AG08395 (cell line): ENCODE data around the gene TGFA.
A peak's percentile ranks its signal among the peaks of the same experiment; 100 is the strongest.

Experiments
- DNase-seq: peaks from one replicate; pipeline ENCODE4 v3.0.0; 2012; ENCODE audit warnings: mixed read lengths, low spot score

TGFA gene

DNA sequence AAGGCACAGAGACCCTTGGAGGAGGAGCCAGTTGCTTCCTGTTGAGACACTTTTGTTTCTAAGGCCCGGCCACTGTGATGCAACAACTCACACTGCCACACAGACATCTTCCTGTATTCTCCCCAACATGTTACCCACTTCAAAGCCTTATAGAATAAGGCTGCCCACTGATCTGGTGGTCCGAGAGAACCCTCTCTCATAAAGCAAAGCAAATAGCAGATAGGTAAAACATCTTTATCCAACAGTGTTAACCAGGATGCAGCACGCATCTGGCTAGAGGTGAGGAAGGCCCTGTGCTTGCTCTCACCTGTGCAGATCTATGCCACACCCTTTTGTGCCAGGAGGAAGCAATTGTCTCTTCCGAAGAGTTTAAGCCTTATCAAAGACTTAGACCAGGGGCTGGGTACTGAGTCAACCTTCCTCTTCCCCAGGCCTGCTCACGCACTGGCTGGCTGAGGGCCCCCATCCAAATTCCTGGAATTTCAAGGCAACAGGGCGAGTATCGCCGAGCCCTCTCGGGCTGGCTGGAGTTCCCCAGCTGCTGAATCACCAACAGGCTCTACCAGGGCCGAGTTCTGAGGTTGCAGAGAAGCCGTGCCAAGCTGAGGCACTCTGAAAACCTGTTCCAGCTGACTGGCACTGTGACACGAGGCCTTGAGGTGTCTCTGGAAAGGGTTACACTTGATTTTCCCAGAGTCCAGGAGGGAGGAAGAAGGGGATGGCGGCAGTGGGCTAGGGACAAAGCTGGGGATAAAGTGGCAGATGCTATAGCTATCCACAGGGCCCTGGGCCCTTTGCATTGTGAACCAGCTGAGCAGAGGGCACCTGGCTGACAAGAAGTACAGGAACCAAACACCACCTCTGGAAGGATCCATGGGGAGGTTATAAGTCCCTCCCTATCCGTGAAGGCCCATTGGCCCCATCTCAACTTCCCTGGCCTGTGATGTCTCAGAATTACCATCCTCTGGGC lies 29.3 kb downstream of the TGFA start:
- peak; percentile 96 for DNase-seq

DNA sequence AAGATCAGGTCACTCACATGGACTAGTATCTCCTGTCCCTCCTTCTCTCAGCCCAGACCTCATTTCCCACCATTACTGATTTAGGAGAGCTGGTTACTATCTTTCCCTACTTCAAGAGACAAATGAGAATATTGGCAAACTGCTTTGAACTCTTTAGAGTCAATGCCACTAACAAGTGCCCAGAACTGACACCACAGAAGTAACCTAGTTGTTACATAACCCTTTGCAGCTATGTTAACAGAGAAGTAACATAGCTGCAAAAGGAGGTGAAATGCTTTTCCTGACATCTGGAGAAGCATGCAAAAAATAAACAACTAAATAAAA lies 30.0 kb downstream of the TGFA start:
- no peak for DNase-seq

DNA sequence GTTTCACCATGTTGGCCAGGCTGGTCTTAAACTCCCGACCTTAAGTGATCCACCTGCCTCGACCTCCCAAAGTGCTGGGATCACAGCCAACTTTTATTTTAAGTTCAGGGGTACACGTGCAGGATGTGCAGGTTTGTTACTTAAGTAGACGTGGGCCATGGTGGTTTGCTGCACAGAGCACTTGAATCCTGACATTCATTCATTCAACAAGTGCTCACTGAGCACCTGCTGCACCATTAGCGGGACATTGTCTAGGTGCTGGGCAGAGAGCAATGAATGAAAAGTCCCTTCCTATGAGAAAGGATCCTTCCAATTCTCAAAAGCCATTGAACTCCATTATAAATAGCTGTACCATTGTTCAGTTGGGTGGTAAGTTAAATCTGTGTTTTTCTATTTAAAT lies 31.0 kb downstream of the TGFA start:
- DNase-seq: no peak

DNA sequence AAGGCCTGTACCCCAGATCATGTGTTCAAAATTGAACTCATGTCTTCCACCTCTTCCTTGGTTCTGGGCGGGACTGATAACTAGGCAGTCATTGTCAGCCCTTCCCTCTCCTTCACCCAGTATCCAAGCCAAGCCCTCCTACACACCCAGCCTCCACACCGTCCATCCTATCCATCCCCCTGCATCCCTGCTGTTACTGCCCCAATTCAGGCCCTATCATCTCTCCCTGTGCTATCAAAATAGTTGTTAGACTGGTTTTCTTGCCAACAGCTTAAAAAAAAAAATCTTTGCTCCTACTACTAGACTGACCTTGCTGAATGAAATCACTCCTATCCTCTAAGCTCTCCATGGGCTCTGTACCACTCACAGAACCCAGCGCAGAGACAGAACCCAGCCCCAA lies 32.8 kb downstream of the TGFA start:
- no peak for DNase-seq

DNA sequence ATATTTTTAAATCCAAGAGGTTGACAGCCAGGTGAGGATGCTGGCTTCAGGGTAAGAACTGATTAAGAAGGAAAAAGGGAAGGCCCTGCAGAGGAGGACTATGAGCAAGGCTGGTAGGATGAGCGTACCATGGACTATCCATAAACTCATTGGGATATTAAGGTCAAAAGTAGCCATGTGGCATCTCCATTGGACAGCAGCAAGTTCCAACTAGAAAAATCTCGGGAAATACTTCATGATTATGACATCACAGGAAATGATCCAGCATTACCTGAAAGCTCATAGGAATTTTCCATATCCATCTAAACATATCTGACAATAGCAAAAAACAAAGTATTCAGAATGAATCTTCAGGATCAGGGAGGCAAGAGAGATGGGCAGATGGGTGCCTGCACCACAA lies 34.2 kb downstream of the TGFA start:
- DNase-seq: no peak

DNA sequence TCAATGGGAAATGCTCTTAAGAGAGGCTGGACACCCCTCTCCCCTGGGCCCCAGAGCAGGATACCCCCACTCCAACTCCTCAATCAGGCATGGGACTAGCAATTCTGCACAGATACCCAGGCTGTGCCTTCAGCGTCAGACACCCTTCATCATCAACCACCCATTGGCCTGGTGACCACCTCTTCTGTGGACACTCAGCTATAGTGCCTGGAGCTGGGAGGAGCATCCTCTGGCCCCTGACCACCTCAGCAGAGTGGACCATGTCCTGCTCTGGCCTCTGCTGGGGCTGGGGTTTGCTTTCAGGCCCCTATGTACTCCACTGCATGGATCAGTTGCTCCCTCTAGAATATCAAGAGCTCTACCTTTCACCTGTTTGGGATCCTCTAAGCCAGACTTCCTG lies 35.1 kb downstream of the TGFA start:
- DNase-seq: no peak

DNA sequence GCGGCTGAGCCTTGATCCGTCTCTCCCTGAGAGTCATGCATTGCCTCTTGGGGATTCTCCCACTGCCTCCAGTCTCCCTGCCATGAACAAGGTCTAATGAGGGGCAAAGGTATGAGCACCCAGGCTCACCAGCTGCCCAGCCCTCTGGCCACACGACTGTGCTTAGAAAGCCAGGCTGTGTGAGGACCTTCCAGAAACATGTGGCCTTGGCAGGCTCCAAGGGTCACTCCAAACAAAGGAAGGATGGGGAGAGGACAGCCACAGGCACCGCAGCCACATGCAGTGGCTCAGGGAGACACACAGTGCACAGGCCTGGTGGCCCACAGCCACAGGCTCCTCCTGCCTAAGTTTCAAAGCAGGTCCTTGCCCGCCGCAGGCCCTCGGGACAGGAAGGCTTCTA lies 35.8 kb downstream of the TGFA start:
- no peak for DNase-seq

DNA sequence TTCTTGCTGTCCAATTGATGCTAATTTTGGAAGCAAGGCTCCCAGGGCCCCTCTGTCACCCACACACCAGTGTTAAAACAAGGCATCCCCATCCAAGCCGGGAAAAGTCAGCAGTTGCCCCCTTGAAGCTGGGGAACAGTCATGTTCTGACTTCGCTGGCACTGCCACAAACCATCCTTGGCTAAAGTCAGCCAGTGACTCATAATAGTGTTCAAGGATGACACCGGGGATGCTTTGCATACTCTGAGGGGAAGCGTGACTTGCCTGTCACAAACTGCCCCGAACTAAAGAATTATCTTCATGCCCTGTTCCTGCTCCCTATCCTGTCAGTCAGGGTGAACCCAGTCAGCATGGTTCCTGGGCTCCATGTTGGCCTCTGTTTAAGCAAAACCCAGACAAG lies 37.0 kb downstream of the TGFA start:
- DNase-seq: peak; percentile 88

DNA sequence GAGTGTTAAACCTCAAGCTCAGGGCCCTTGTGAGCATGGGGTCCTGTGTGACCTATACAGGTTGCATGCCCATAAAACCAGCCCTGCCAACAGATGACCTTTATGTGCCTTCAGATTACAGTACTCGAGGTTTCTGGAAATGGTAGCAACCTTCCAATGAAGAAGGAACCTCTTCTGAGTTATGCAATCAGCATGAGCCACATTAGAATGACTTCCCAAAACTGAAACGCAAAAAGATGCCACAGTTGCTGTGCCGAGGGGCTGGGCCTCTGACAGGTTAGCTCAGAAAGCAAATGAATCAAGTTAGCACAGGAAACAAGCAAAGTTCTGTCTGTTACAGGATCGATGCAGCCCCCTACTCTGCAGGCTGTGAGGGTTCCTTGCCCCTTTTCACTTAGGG lies 37.7 kb downstream of the TGFA start:
- DNase-seq: peak; percentile 31

DNA sequence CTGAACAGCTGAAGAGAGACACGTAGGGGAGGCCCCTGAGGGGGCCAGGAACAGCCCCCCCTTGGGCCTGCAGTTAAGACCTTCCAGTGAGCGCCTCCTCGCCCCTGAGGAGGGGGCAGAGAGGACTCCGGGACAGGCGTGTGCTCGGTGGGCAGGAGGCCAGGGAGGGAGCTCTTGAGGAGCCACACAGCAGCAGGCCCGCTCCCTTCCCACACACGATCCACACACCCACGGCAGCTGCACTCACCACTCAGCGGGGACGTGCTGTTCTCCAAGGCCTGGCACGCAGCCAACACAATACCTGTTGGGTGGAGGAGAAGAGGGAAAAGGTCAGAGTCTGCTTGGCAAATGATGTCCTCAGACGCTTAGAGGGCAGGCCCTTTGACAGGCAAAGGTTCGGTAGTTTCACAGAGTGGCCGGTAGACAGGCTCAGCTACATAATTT lies 39.0 kb downstream of the TGFA start:
- no peak for DNase-seq

DNA sequence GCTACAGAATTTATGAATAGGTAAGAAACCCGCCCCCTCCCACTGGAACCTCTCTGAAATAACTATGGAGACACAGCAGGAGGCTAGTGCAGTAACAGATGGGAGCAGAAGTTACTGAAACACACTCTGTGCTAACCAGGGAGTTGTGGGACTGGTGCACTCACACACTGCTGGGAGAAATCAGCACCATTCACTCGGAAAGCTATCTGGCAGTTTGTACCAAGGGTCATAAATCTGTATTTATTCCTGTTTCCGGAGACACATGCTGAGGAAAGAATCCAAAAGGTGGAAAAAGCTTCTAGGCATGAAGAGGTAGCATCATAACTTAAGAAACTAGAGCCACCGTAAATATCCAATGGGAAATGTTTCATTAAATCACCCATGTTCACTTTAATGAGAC lies 39.9 kb downstream of the TGFA start:
- no peak for DNase-seq

DNA sequence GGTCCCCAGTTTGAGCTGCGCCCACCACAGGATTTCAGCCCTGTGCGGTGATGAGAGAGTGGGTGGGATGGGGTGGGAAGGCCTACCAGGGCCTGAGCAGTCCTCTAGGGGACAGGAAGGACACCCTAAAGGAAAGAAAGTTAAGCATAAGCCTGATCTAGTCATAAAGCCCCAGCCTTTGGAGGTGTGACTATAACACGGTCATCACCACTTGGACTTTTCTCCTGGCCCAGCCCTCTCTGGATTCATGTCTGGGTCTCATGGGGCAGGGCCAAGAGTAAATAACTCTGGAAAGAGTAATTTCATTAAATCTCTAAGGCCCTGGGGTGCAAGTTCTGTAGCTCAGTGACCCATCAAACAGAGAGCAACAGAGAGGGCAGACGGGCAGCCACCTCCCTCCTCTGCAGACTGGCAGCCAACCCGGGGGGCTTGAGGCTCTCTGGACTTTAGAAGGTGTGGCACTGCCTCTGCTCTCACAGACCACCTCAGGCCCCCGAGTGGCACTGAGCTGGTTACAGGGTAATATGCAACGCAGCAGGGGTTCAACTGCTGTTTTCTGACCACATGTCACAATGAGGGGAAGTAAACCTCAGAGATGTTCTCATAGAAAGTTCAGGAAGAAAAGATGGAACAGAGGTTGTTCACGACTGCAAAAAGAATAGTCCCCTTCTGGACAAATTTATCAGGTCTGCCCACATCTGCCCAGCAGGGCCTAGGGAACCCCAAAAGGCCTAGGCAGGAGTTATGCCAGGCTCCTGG lies 41.5 kb downstream of the TGFA start:
- no peak for DNase-seq

DNA sequence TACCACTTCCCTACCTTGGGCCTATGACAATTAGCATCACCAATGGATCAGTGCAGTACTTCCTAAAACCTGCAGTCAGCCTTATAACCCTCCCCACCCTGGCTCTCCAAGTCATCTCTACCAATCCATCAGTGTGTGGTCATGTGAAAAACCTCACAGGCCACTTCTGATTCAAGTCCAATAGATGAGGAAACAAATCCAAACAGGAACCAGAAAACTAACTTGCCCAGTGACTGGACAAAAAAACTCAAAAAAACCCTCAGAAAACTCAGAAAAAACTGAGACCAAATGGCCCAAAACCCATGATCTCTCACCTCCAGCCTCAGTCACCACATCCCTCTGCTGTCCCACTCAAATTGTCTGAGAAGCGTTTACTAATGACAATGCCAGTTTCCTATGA lies 43.3 kb downstream of the TGFA start:
- peak; percentile 25 for DNase-seq

DNA sequence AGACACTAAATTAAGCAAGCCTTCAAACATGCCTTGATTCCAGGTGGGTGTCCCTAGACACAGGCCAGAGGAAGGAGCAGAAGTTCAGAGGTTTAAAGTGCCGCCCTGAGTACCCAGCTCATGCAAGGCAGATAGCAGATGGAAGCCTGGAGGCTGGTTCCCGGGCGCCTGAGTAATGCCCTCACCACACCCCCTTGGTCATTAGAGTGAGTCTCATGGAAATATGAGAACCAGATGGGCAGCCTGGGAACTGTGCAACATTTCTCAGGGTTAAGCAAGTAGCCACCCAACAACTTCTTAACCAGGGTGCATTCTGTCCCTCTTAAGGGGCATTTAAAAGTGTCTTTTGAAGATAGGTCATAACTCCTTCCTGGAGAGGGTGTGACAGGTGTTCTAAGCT lies 44.1 kb downstream of the TGFA start:
- peak; percentile 65 for DNase-seq

DNA sequence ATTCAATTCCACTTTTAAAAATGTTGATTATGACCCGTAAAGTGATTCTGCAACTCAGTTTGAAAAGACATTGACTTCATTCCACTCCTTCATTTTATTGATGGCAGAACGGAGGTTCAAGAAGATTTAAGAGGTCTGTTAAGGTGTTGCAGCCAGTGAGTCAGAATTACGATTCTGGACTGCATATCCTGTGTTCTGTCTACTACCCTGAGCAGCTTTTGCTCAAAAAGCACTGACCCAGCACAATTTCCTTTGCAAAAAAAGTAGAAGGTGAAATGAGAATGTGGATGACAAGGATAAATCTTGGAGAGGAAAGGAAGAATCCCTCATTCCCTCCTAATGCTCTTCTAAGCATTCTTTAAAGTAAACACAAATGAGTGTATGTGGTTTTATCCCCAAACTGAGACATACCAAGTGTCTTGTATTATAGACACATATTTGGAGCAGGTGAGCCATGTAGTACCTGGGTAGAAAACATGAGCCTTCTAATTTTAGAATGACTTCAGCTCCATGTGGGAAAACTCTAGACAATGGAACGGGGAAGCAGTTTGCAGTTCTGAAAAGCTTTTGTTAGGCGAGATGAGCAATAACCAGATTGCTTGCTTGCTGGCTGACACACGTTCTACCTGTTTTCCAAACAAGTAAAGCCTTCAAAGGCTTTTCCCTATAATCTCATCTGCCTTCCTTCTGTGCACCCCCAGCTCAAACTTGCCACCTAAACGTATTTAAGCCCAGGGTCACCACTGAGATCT lies 44.7 kb downstream of the TGFA start:
- DNase-seq: no peak

DNA sequence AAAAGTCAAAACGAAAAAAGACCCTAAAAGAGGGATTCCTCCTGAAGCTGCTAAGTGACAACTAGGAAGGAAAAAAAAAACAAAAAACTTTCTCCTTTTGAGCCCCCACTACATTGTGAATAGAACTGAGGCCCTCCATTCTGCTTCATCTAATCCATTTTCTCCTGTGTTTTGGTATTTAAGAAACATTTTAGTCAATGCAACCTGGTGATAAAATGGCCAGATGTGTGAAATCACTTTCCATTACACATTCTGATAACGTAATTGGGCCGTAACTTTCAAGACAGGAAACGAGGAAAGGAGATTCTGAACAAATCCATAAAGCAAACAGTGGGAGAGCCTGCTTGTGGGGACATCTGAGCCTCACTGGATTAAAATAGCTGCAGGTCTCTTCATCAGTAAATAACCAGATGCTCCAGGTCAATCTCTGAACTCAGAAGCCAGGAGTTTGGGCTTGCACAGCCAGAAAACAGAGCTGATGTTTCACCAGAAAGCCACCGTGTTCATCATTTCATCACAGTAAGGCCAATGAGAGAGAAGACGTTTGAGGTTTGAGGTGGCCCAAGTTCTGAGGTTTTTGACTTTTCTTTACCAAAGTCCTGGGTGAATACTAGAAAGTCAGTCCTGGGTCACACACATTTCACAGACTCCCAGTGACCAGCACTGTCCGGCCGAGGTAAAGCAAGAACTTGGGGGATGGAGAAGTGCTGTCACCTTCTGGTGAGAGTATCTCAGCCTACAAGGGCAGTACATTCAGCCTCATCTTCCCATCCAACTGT lies 47.8 kb downstream of the TGFA start:
- no peak for DNase-seq

DNA sequence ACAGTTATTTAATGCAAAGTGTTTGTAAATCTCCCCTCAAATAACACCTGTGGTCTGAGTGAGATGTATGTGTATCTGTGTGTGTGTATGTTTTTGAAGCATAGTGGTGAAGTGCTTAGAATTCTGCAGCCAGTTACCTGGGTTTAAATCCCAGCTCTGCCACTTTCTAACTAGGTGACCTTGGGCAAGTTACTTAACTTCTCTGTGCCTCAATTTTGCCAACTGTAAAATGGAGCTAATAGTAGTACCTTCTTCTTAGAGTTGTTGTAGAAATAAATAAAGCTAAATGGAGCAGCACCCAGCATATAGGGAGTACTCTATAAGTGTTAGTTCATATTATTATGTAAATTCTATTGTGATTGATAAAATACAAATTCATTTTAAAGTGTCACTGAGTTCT lies 48.9 kb downstream of the TGFA start:
- no peak for DNase-seq

DNA sequence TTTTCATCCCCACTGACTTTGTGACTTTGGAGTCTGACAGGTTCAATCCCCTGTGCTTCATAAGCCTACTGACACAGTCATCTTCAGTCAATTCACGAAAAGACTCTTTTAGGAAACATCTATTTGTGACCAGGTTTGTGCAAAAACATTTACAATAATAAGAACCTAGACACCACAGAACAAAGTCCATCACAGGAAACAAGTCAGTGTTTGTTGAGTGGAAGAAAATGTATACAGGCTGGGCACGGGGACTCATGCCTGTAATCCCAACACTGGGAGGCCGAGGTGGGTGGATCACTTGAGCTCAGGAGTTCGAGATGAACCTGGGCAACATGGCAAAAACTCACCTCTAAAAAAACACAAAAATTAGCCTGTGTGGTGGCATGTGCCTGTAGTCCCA lies 49.7 kb downstream of the TGFA start:
- DNase-seq: no peak

DNA sequence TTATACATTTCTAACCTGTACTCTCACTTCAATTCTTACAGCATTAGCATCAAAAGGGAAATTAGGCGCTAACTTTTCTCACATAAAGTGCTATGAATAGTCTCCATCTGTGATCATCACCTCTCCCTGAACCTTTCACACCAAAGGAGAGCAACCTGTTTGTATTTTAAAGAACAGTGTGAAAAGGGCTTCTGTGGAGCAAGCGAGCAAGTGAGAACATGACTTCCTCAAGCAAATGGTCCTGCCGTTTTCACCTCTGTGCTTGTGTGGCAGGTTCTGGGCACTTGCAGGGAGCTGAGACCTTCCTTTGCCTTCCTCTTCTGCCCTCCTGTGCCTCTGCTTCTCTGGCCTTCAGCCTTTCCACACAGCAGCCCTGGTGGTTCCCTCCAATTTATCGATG lies 51.9 kb downstream of the TGFA start:
- no peak for DNase-seq

DNA sequence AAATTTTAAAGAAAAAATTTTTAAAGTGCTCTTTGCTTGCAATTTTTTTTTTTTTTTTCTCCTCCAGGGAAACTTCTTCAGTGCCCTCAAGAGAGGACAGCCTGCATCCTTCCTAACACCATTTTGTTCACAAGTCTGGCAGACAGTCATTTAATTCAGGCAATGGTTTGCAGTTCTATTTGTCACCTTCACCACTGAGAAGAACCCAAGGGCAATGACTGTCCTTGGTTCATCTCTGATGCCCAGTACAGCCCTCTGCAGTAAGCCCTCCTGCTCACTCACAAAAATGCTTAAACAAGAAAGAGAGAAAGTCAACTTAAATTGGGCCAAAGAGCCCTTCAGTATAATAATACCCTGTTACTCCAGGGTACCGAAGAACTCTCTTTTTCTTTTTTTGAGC lies 52.4 kb downstream of the TGFA start:
- DNase-seq: no peak

DNA sequence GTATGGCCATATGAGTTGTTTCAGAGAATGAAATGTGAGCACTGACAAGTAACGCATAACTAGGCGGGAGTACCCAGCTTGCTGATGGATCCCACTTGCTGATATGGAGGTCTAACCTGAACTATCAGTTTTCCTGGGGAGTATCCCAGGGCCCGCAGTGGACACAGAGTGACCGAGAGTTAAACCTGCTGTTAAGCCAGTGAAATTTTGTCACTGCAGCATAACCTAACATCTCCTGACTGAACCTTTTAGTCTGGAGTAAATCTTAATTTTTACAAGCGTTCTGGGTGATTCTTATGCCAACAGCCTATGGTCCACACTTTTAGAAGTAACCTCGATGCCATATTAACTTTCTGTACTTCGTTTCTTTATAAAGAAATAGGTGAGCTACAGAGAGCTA lies 54.4 kb downstream of the TGFA start:
- DNase-seq: no peak

DNA sequence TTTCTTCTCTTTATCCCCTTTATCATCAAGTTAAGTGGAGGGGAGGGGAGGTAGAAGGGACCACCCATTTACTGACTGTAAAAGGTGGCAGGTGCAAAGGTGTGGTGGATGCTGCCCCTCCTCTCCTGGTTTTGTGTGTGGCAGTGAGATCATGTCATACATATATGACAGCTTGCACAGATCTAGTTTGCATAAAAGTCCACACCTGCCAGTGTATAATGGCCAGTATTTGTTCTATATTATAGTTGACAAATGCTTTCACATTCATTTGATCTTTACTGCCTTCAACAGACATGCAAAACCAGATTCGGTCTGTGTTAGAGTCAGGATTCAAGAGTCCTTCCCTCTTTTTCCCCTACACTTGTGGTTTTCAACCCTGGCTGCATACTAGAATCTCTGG lies 55.1 kb downstream of the TGFA start:
- DNase-seq: no peak
